HL-60 (cell line): ENCODE results near the gene WDR27.

Source experiments
- CTCF ChIP-seq: IDR thresholded peaks from one replicate; pipeline ENCODE4 v1.5.1; 2011; ENCODE audit warnings: low read length, control low read depth, inconsistent platforms; ENCODE audit not compliant: insufficient read depth
- GABPA ChIP-seq: IDR thresholded peaks from 2 replicates; pipeline ENCODE4 v1.6.1; 2012; ENCODE audit warnings: low read depth
- POLR2AphosphoS5 ChIP-seq: IDR thresholded peaks from 2 replicates; pipeline ENCODE4 v1.6.1; 2012; ENCODE audit warnings: low read depth
- REST ChIP-seq: IDR thresholded peaks from 2 replicates; pipeline ENCODE4 v1.6.1; 2012; ENCODE audit warnings: low read depth; ENCODE audit not compliant: insufficient replicate concordance
- SPI1 ChIP-seq: IDR thresholded peaks from 2 replicates; pipeline ENCODE4 v1.6.1; 2012; ENCODE audit warnings: low read depth, mild to moderate bottlenecking, borderline replicate concordance

GRCh38 chr6:169656546-169657283, 45.1 kb downstream of the WDR27 start:
- TF ChIP-seq CTCF (no peak), POLR2AphosphoS5 (no peak), GABPA (no peak), REST (no peak), SPI1 (no peak)
